GM12801 (cell line): ENCODE results near the gene DND1.

ENCODE experiments used
- TF ChIP-seq, protein P1 (sequence below): IDR thresholded peaks from one replicate; pipeline ENCODE4 v1.5.1; 2011; ENCODE audit warnings: control low read depth; ENCODE audit not compliant: insufficient read length; ENCODE audit errors: extremely low read depth

Gene DND1

DNA sequence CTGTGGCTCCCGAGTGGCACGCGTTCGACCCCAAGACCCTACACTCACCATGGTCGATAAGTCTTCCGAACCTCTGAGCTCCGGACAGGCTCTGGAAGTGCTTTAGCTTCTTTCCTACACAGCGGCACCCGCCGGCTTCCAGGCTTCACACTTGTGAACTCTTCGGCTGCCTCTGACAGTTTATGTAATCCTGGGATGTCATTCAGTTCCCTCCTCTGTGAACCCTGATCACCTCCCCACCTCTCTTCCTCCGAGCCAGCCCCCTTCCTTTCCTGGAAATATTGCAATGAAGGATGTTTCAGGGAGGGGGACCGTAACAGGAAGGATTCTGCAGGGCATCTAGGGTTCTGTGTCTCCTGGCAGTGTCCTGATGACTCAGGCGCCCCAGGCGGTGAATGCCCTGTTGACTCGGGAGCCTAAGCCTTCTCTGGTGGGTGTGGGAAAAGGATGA lies 40.3 kb downstream of the DND1 start, which contains the start of gene CD14:
Gene CD14 (minus strand): TSS at position 155 of the 451 bp plus-strand sequence. CDS start 104 bp downstream, at position 51.
- TF ChIP-seq, protein P1, sequence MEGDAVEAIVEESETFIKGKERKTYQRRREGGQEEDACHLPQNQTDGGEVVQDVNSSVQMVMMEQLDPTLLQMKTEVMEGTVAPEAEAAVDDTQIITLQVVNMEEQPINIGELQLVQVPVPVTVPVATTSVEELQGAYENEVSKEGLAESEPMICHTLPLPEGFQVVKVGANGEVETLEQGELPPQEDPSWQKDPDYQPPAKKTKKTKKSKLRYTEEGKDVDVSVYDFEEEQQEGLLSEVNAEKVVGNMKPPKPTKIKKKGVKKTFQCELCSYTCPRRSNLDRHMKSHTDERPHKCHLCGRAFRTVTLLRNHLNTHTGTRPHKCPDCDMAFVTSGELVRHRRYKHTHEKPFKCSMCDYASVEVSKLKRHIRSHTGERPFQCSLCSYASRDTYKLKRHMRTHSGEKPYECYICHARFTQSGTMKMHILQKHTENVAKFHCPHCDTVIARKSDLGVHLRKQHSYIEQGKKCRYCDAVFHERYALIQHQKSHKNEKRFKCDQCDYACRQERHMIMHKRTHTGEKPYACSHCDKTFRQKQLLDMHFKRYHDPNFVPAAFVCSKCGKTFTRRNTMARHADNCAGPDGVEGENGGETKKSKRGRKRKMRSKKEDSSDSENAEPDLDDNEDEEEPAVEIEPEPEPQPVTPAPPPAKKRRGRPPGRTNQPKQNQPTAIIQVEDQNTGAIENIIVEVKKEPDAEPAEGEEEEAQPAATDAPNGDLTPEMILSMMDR = no peak

DNA sequence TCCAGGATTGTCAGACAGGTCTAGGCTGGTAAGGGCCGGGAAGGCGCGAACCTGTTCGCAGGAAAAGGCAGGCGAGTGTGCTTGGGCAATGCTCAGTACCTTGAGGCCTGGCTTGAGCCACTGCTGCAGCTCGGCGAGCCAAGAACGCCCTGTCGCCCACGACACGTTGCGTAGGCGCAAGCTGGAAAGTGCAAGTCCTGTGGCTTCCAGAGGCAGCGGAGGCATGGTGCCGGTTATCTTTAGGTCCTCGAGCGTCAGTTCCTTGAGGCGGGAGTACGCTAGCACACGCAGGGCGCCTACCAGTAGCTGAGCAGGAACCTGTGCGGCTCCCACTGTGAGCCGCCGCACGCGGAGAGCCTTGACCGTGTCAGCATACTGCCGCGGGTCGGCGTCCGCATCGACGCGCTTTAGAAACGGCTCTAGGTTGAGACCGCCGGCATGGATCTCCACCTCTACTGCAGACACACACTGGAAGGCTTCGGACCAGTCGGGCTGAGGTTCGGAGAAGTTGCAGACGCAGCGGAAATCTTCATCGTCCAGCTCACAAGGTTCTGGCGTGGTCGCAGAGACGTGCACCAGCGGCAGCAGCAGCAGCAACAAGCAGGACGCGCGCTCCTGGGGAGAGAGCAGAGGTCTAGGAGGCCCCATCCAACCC lies 40.9 kb downstream of the DND1 start:
- TF ChIP-seq, protein P1 = no peak

DNA sequence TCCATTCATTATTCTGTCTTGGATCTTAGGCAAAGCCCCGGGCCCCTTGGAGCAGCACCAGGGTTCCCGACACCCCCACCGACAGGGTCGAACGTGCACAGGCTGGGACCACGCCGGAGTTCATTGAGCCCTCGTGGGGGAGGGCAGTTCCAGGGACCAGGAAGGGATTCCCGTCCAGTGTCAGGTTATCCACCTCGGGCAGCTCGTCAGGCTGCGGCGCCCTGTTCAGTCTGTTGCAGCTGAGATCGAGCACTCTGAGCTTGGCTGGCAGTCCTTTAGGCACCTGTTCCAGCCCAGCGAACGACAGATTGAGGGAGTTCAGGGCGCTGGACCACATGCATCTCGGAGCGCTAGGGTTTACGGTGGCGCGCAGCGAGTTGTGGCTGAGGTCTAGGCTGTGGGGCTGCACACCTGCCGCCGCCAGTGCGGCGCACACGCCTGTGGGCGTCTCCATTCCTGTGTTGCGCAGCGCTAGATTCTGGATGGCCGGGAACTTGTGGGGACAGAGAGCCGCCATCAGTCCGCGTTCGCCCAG lies 41.5 kb downstream of the DND1 start:
- TF ChIP-seq, protein P1 = no peak

DNA sequence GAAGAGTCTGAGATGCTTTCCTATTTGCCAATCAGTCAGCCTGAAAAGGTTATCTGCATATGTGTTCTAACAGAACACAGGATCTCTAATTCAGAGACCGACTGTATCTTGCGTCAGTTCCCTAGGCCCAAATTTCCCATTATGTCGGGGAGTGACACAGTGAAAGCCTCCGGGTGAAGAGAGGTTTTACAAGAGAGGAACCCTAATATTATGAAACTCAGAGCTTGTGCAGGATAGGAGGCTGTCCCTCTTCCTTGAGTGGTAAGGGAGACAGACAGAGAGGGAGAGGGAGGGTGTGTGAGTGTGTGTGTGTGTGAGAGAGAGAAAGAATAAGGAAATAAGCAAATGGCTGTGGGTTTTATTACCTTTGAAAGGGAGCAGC lies 42.3 kb downstream of the DND1 start:
- TF ChIP-seq, protein P1 = no peak

DNA sequence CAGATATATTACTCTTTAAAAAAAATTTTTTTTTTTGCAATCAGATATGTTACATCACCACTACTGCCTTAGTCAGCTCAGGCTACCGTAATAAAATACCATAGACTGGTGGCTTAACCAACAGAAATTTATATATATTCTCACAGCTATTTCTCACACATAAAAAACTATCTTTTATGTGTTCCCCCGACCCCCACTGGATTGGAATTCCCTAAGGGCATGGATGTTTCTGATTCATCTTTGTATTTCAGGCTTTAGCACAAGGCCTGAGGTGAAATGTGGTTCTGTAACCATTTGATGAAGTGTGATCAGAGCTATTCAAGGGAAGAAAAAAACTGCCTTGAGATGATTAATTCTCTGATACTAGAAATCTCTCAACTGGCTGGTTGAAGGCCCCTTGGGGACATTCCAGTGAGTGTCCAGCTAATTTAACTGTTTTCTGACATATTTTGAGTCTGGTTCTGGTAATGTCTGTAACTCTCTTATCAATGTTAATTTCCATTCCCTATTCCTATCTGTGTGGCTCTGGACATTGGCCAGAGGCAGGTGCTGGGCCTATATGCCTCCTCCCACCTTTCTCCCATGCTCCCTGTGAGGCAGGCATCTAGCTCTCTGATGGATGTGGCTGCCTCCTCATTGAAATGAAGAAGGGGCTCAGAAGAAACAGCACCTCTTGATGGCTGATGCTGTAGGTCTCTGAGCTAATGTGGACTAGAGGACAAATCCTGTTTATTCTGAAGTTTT lies 42.9 kb downstream of the DND1 start:
- TF ChIP-seq, protein P1 = no peak

DNA sequence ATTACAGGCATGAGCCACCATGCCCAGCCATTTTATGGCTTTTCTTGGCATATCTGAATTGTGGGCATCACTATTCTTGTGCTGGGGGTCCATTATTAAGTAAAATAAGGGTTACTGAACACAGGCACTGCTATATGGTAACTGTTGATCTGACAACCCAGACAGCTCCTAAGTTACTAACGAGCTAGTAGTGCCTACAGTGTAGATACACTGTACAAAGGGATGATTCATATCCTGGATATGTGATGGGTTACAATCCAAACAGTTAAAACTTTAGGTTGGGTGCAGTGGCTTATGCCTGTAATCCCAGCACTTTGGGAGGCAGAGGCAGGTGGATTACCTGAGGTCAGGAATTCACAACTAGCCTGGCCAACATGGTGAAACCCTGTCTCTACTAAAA lies 44.7 kb downstream of the DND1 start:
- TF ChIP-seq, protein P1 = no peak

DNA sequence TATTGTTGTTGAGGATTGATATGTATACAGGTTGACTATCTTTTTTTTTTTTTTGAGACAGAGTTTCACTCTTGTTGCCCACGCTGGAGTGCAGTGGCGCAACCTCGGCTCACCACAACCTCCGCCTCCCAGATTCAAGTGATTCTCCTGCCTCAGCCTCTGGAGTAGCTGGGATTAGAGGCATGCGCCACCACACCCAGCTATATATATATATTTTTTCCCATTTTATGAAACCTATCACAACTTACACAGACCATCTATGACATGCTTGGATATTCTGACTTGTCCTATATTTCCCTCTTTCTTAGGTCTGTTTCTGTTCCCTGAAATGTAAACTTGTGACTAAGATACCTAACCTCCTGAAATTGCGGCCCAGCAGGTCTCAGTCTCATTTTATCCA lies 45.4 kb downstream of the DND1 start:
- TF ChIP-seq, protein P1 = no peak
